HG02610 (cell line): ENCODE data around the gene CEP120.

Source experiments
- ATAC-seq: cut with Tn5 transposase; IDR thresholded peaks from one replicate; pipeline ENCODE4 v1.9.1; 2021; ENCODE audit warnings: mild to moderate bottlenecking, moderate library complexity; ENCODE audit not compliant: unreplicated experiment

Gene CEP120

GRCh38 chr5:123304777-123305316 lies 118.4 kb downstream of the CEP120 start:
- no peak for ATAC-seq

GRCh38 chr5:123303802-123304201 lies 119.4 kb downstream of the CEP120 start:
- ATAC-seq, result no peak

- ATAC-seq, result no peak
Measured at GRCh38 chr5:123300266-123300665, 122.9 kb downstream of the CEP120 start.

- ATAC-seq, result no peak
Measured at GRCh38 chr5:123299136-123299535, 124.1 kb downstream of the CEP120 start.

- peak; percentile 78 for ATAC-seq
Measured at GRCh38 chr5:123298335-123299030, 124.7 kb downstream of the CEP120 start.

GRCh38 chr5:123297866-123298265 lies 125.3 kb downstream of the CEP120 start:
- no peak for ATAC-seq

- no peak for ATAC-seq
Measured at GRCh38 chr5:123297198-123297831, 125.9 kb downstream of the CEP120 start.
